CD4-positive, CD25-positive, alpha-beta regulatory T cell (primary cell): ENCODE results near the gene FDX2. TPM values are rescaled to one million over a fixed set of nuclear protein-coding genes. Genes with fewer than 3 reads are reported as not detected.
"Not testable (repeated sequence)": the region's sequence is repeated elsewhere in the genome, so short reads cannot be mapped to it uniquely, and the experiment has no call there.

Experiments
- ATAC-seq, 2 donors: fragments of 150-1000 bp; cut with Tn5 transposase; one replicate each; pipeline ENCODE4 v1.10.0; 2021; ENCODE audit warnings: low read depth in 2 of 2, moderate number of reproducible peaks in 2 of 2, moderate library complexity in 1 of 2
- DNase-seq, 3 donors: peaks; one replicate each; pipeline versions ENCODE4 v3.0.0 to v3.0.0-alpha.2; 2012 to 2022; ENCODE audit warnings: mixed read lengths in 1 of 3
- H3K27ac ChIP-seq: one replicate; pipeline ENCODE4 v1.7.0; 2013; ENCODE audit warnings: mild to moderate bottlenecking, low read length; ENCODE audit not compliant: insufficient read depth, poor library complexity, severe bottlenecking
- H3K27me3 ChIP-seq: one replicate; pipeline ENCODE4 v1.7.0; 2013; ENCODE audit warnings: low read length; ENCODE audit not compliant: control insufficient read depth, insufficient read depth
- H3K36me3 ChIP-seq: one replicate; pipeline ENCODE4 v1.7.0; 2013; ENCODE audit warnings: mild to moderate bottlenecking, low read length, moderate library complexity; ENCODE audit not compliant: control insufficient read depth, insufficient read depth
- H3K4me1 ChIP-seq: 2 replicates; pipeline ENCODE4 v1.7.0; 2013; ENCODE audit warnings: mild to moderate bottlenecking, low read length; ENCODE audit not compliant: insufficient read depth, control insufficient read depth, poor library complexity, severe bottlenecking
- H3K4me3 ChIP-seq: one replicate; pipeline ENCODE4 v1.7.0; 2013; ENCODE audit warnings: low read depth, mild to moderate bottlenecking, low read length, moderate library complexity
- H3K9me3 ChIP-seq, 2 experiments: 1 replicate in 1 of 2; 2 replicates in 1 of 2; pipeline ENCODE4 v1.7.0; 2013; ENCODE audit warnings: low read length in 2 of 2, mild to moderate bottlenecking in 1 of 2, moderate library complexity in 1 of 2; ENCODE audit not compliant: control insufficient read depth in 2 of 2
- H3K27ac Mint-ChIP-seq, 3 donors: one replicate each; pipeline ENCODE4 v1.8.0; 2020 to 2022; ENCODE audit warnings: mild to moderate bottlenecking in 3 of 3, mixed read lengths in 3 of 3, moderate library complexity in 2 of 3
- H3K27me3 Mint-ChIP-seq: one replicate; pipeline ENCODE4 v1.8.0; 2022; ENCODE audit warnings: mild to moderate bottlenecking, mixed read lengths
- H3K36me3 Mint-ChIP-seq: one replicate; pipeline ENCODE4 v1.8.0; 2020; ENCODE audit warnings: mixed read lengths
- H3K4me1 Mint-ChIP-seq, 4 donors: one replicate each; pipeline ENCODE4 v1.8.0; 2020 to 2022; ENCODE audit warnings: mixed read lengths in 4 of 4, mild to moderate bottlenecking in 1 of 4
- H3K4me3 Mint-ChIP-seq, 4 donors: one replicate each; pipeline ENCODE4 v1.8.0; 2020 to 2022; ENCODE audit warnings: mild to moderate bottlenecking in 4 of 4, mixed read lengths in 4 of 4, moderate library complexity in 3 of 4
- H3K9me3 Mint-ChIP-seq, 7 donors: one replicate each; pipeline ENCODE4 v1.8.0; 2020 to 2022; ENCODE audit warnings: mixed read lengths in 7 of 7, mild to moderate bottlenecking in 3 of 7, moderate library complexity in 2 of 7
- polyA plus RNA-seq, 4 donors: library from polyadenylated mRNA; unstranded; fragments of 300-500 nt; fragmentation: Illumina TruSeq; gene quantifications; one replicate each; pipeline ENCODE4 v1.2.3, GENCODE V29; 2021
- total RNA-seq: library from RNA; stranded (reverse); gene quantifications from one replicate; pipeline ENCODE4 v1.2.3, GENCODE V29; 2022

Gene FDX2
- total and polyA plus RNA-seq, 5 donors from 2014 or later, result 3.5 to 16.5 (median 13.4) TPM

DNA sequence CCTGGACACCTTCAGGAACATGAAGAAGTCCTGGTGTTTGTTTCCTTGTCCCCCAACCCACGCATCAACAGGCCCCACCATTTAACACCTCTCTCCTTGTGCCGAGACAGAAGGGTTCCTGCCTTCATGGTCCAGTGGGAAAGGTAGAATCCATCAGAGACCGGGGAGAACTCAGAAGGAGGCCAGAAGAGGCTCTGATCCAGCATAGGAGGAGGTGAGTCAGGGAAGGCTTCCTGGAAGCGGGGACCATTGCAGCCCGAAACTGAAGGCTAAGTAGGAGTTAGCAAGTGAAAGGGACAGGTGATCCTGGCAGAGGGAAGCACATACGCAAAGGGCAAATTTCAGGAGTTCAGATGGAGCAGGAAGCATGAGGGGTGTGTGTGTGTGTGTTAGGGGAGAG is 23.1 kb upstream of the FDX2 start:
- no peak for DNase-seq
- Histone ChIP-seq H3K4me3 (peak overlapping the region; percentile 98), H3K27me3 (no peaks in the 10 kb centered on the region), H3K4me1 (peaks cover 27% of the 10 kb centered on the region), H3K9me3 (no peaks in the 10 kb centered on the region), H3K36me3 (peaks cover 13% of the 10 kb centered on the region), H3K27ac (peak overlapping the region; percentile 76)
- Mint-ChIP-seq H3K4me3 (peak overlapping the region; percentile 97 to 98 (median 98)), H3K9me3 (no peaks in the 10 kb centered on the region), H3K27ac (peak overlapping the region; percentile 97 to 98 (median 98)), H3K36me3 (no peaks in the 10 kb centered on the region), H3K27me3 (no peaks in the 10 kb centered on the region), H3K4me1 (peaks cover 0 to 51% (median 24%) of the 10 kb centered on the region in 4 donors)
- no peak for ATAC-seq

DNA sequence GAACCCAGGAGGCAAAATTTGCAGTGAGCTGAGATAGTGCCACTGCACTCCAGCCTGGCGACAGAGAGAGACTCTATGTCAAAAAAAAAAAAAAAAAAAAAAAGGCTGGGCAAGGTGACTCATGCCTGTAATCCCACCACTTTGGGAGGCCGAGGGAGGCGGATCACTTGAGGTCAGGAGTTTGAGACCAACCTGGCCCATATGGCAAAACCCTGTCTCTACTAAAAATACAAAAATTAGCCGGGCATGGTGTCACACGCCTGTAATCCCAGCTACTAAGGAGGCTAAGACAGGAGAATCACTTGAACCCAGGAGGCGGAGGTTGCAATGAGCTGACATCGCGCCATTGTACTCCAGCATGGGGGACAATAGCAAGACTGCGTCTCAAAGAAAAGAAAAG is 20.9 kb upstream of the FDX2 start:
- not testable (repeated sequence) for H3K9me3 Mint-ChIP-seq, H3K36me3 Mint-ChIP-seq, H3K27me3 ChIP-seq, DNase-seq, H3K27me3 Mint-ChIP-seq, H3K4me3 ChIP-seq, H3K9me3 ChIP-seq, ATAC-seq, H3K27ac ChIP-seq
- Mint-ChIP-seq H3K4me1 (peaks cover 0 to 71% (median 39%) of the 10 kb centered on the region in 4 donors), H3K27ac (peak overlapping the region in 2 of 3 donors; percentile 55 to 79), H3K4me3 (peak overlapping the region in 3 of 4 donors; percentile 21 to 61 (median 55))
- H3K36me3 ChIP-seq, result peaks cover 13% of the 10 kb centered on the region
- H3K4me1 ChIP-seq, result peaks cover 44% of the 10 kb centered on the region

- Histone ChIP-seq H3K27me3 (no peaks in the 10 kb centered on the region), H3K4me1 (peaks cover 46% of the 10 kb centered on the region), H3K9me3 (no peaks in the 10 kb centered on the region), H3K4me3 (no peak overlapping the region), H3K36me3 (peaks cover 15% of the 10 kb centered on the region), H3K27ac (no peak overlapping the region)
- Mint-ChIP-seq H3K27ac (no peak overlapping the region), H3K9me3 (no peaks in the 10 kb centered on the region), H3K27me3 (no peaks in the 10 kb centered on the region), H3K4me3 (peak overlapping the region in 2 of 4 donors; percentile 61 to 64), H3K36me3 (peaks cover 4% of the 10 kb centered on the region), H3K4me1 (peaks cover 0 to 70% (median 40%) of the 10 kb centered on the region in 4 donors)
- ATAC-seq, result no peak
- DNase-seq, result no peak
Observed at GRCh38 chr19:10335352-10335985, 19.7 kb upstream of the FDX2 start.

GRCh38 chr19:10334588-10335351 is 19.0 kb upstream of the FDX2 start:
- no peak overlapping the region for H3K4me3 ChIP-seq
- no peaks in the 10 kb centered on the region for H3K9me3 ChIP-seq
- Mint-ChIP-seq H3K4me3 (peak overlapping the region; percentile 15 to 95 (median 50)), H3K27ac (peak overlapping the region in 2 of 3 donors; percentile 36 to 83), H3K9me3 (no peaks in the 10 kb centered on the region), H3K36me3 (peaks cover 8% of the 10 kb centered on the region), H3K4me1 (peaks cover 0 to 67% (median 36%) of the 10 kb centered on the region in 4 donors), H3K27me3 (no peaks in the 10 kb centered on the region)
- peak in 1 of 3 donors; percentile 38 for DNase-seq
- H3K27ac ChIP-seq, result no peak overlapping the region
- H3K27me3 ChIP-seq, result no peaks in the 10 kb centered on the region
- peaks cover 39% of the 10 kb centered on the region for H3K4me1 ChIP-seq
- no peak for ATAC-seq
- H3K36me3 ChIP-seq, result peaks cover 22% of the 10 kb centered on the region

DNA sequence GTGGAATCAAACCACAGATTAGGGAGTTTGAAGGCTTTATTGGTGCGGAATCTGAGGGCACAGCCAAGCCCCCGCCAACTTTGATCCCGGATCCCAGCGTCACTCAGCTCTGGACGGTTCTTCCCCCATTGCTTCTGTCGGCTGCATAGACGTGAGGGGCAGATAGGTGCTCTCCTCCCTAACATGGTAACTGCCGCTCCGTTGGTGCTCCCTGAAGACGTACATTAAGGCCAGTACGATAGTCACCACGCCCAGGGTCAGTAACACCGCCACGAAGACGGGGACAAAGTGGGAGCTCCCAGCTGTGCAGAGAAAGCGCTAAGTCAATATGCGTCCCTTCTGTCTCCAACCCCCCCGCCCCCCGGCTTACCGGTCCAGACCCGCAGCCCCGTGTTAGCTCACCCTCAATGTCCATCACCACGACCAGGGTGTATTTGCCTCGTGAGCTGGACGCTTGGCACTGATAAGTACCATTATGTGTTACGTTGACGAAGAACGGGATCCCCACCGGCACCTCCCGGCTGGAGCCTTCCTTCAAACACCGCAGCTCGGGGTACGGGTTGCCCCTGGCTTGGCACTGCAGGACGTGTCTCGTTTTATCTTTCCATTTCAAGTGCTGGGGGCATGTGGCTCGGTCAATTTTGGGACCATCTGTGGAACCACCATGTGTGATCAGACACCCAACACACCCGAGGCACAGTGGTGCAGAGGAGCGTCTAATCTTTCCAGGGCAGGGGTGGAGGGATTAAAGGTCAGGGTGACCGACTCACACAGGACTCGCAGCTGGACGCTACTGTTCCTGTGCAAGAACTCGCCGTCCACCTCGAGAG is 18.2 kb upstream of the FDX2 start:
- peak overlapping the region; percentile 75 for H3K4me3 ChIP-seq

DNA sequence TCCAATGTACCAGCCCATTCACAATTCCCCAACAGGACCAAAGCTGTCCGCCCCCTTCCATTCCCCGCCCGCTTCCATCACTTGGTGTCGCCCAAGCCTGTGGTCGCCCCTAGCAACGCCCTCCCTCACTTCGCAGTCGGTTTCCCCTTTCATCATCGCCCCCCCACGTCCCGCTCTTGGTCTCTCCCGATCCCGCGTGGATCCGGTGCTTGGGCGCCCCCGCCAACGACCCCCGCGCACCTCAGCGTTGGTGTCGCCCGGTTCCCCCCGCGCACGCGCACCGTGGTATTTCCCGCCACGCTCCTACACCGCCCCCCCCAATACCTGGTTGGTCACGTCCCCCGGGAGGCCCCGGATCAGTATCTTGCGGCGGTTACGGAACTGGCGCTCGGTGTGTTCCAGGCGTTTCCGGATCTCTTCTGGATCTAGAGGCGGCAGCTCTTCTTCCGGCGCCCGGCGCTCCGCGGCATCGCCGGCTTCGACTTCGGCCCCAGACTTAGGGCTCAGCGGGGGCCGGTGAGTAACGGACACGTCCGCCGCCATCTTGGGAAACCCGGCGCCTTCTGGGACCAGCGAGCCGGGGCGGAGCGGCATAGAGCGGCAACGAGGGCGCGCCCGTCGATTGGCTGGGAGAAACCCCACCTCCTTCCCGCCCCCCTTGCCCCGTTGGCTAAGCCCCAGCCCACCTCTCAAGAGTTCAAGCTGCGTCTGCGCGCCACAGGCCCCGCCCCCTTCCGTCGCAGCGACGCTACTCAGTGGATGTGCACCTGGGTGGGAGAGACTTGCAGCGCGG is 17.3 kb upstream of the FDX2 start, which contains the start of gene RAVER1:
RAVER1 (minus strand) TSS at position 565 of the 793 bp plus-strand sequence; CDS start at position 543, 22 bp downstream.
- ATAC-seq (peak; percentile 94 to 95), DNase-seq (peak; percentile 96 to 99 (median 97))
- H3K4me3 Mint-ChIP-seq, result peak within 1 kb of the TSS; percentile 94 to 99 (median 96)
- H3K36me3 ChIP-seq, result peaks cover 35% of the 10 kb centered on the region
- peak within 1 kb of the TSS; percentile 82 for H3K4me3 ChIP-seq
- H3K4me1 ChIP-seq, result peaks cover 25% of the 10 kb centered on the region
- peak within 1 kb of the TSS; percentile 95 for H3K27ac ChIP-seq
- H3K9me3 Mint-ChIP-seq, result no peaks in the 10 kb centered on the region
- peak within 1 kb of the TSS; percentile 91 to 97 (median 93) for H3K27ac Mint-ChIP-seq
- no peaks in the 10 kb centered on the region for H3K27me3 ChIP-seq
- H3K27me3 Mint-ChIP-seq, result no peaks in the 10 kb centered on the region
- peaks cover 13% of the 10 kb centered on the region for H3K36me3 Mint-ChIP-seq
- H3K4me1 Mint-ChIP-seq, result peaks cover 0 to 55% (median 24%) of the 10 kb centered on the region in 4 donors
- no peaks in the 10 kb centered on the region for H3K9me3 ChIP-seq

More for the DNA sequence above, 18.2 kb upstream of the FDX2 start:
- peak overlapping the region; percentile 94 to 99 (median 96) for H3K4me3 Mint-ChIP-seq
- H3K36me3 ChIP-seq, result peaks cover 28% of the 10 kb centered on the region
- DNase-seq (no peak), ATAC-seq (no peak)
- peaks cover 33% of the 10 kb centered on the region for H3K4me1 ChIP-seq
- peaks cover 0 to 61% (median 31%) of the 10 kb centered on the region in 4 donors for H3K4me1 Mint-ChIP-seq
- H3K9me3 ChIP-seq, result no peaks in the 10 kb centered on the region
- H3K27ac ChIP-seq, result peak overlapping the region; percentile 95
- no peaks in the 10 kb centered on the region for H3K9me3 Mint-ChIP-seq
- peaks cover 13% of the 10 kb centered on the region for H3K36me3 Mint-ChIP-seq
- H3K27ac Mint-ChIP-seq, result peak overlapping the region; percentile 20 to 97 (median 91)
- no peaks in the 10 kb centered on the region for H3K27me3 ChIP-seq
- H3K27me3 Mint-ChIP-seq, result no peaks in the 10 kb centered on the region
